Fibroblast of lung (primary cell): ENCODE results near the gene ATG7. TPM values are rescaled to one million over a fixed set of nuclear protein-coding genes. Genes with fewer than 3 reads are reported as not detected.

Experiments
- DNase-seq, 2 donors: peaks; one replicate each; pipeline versions ENCODE4 v3.0.0 to v3.0.0-alpha.2; 2010; ENCODE audit warnings: low read depth in 2 of 2
- H2AFZ ChIP-seq: 2 replicates; pipeline ENCODE4 v1.5.1; 2012; ENCODE audit warnings: low read length, control low read depth, inconsistent platforms
- H3K27ac ChIP-seq: 2 replicates; pipeline ENCODE4 v1.5.1; 2011; ENCODE audit warnings: low read length, control low read depth; ENCODE audit not compliant: insufficient read depth
- H3K27me3 ChIP-seq: 2 replicates; pipeline ENCODE4 v1.5.1; 2011; ENCODE audit warnings: mild to moderate bottlenecking, low read length; ENCODE audit not compliant: control insufficient read depth, insufficient read depth
- H3K36me3 ChIP-seq: 2 replicates; pipeline ENCODE4 v1.5.1; 2011; ENCODE audit warnings: low read length; ENCODE audit not compliant: control insufficient read depth, insufficient read depth
- H3K4me1 ChIP-seq: 2 replicates; pipeline ENCODE4 v1.5.1; 2011; ENCODE audit warnings: low read length; ENCODE audit not compliant: control insufficient read depth, insufficient read depth; ENCODE audit errors: extremely low read depth
- H3K4me2 ChIP-seq: 2 replicates; pipeline ENCODE4 v1.5.1; 2011; ENCODE audit warnings: low read length, control low read depth; ENCODE audit not compliant: insufficient read depth; ENCODE audit errors: extremely low read depth
- H3K4me3 ChIP-seq, 4 experiments: fragments of 200-600 bp in 1 of 4; sonication (generic) in 1 of 4; replicated peaks in 1 of 4; 2 replicates each; pipeline ENCODE4 v1.5.1; 2011 to 2016; ENCODE audit warnings: low read length in 4 of 4, low read depth in 3 of 4, mild to moderate bottlenecking in 3 of 4, control low read depth in 2 of 4, inconsistent platforms in 1 of 4, mixed read lengths in 1 of 4; ENCODE audit not compliant: insufficient read depth in 1 of 4; ENCODE audit errors: control extremely low read depth in 1 of 4
- H3K79me2 ChIP-seq: 2 replicates; pipeline ENCODE4 v1.5.1; 2012; ENCODE audit warnings: mild to moderate bottlenecking, low read length, inconsistent platforms; ENCODE audit not compliant: control insufficient read depth, insufficient read depth
- H3K9ac ChIP-seq: 2 replicates; pipeline ENCODE4 v1.5.1; 2011; ENCODE audit warnings: mild to moderate bottlenecking, low read length, control low read depth; ENCODE audit not compliant: insufficient read depth
- H3K9me3 ChIP-seq: 2 replicates; pipeline ENCODE4 v1.5.1; 2012; ENCODE audit warnings: low read depth, low read length; ENCODE audit not compliant: control insufficient read depth, insufficient read depth
- H4K20me1 ChIP-seq: 2 replicates; pipeline ENCODE4 v1.5.1; 2011; ENCODE audit warnings: low read length; ENCODE audit not compliant: control insufficient read depth, insufficient read depth; ENCODE audit errors: extremely low read depth
- EZH2 ChIP-seq: IDR thresholded peaks from 2 replicates; pipeline ENCODE4 v1.5.1; 2012; ENCODE audit warnings: low read length, control low read depth, mild to moderate bottlenecking; ENCODE audit errors: missing control alignments
- polyA plus RNA-seq, 2 donors: library from polyadenylated mRNA; depleted of rRNA in 1 of 2; stranded (reverse) in 1 of 2; unstranded in 1 of 2; fragments of >200 nt; gene quantifications; 2 replicates each; pipeline ENCODE4 v1.2.1, GENCODE V29; 2011 to 2012; ENCODE audit warnings: missing spikeins in 1 of 2
- total RNA-seq: library from RNA; depleted of rRNA; stranded (reverse); fragments of >200 nt; gene quantifications from 2 replicates; pipeline ENCODE4 v1.2.1, GENCODE V29; 2014
- TF ChIP-seq, protein P1 (sequence below), 2 donors: IDR thresholded peaks in 1 of 2; conservative IDR thresholded peaks in 1 of 2; 1 replicate in 1 of 2; 2 replicates in 1 of 2; pipeline ENCODE4 v1.5.1; 2011 to 2012; ENCODE audit warnings: low read length in 2 of 2, control low read depth in 1 of 2, inconsistent platforms in 1 of 2, low read depth in 1 of 2, mild to moderate bottlenecking in 1 of 2

Gene ATG7
- total and polyA plus RNA-seq, 2 donors (not counting 1 experiment from before 2014, with no cell fraction given): 50.8 to 56.5 TPM

DNA sequence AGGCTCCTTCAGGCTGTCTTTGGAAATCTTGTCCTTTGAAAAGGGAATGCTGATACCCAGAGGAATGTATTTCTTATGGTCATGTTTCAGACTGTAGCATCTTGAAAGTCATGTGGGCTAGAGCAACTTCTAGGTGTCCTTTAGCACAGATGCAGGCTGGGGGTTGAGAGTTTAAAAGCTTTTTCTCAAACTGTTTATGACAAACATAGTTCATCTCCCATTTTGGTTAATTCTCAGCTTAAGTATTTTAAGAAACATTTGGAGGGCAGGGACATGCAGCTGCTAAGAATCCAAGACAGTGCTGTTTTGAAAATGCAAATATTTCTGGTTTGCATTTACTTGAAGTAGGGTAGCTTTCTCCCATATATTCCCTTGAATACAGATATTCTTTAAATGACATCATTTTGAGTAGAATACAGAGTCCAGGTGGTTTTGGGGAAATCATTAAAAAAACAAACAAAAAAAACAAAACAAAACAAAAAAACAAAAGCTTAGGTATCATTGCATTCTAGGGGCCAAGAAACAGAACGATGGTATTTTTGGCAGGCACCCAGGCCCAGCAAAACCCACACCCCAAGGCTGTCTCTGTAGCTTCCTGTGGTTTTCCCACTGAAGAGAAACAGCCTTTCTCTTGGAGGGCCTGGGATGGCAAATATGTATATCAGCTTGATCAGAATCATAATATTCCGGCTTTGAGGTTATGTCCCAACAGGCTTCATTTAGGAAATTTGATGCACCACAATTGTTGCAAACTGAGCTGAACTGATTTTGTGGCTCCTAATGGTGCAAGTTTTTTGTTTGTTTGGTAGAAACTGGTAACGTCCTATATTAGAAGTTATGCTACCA lies 120.0 kb downstream of the ATG7 start:
- no peaks in the 10 kb centered on the region for H3K79me2 ChIP-seq
- H4K20me1 ChIP-seq: no peaks in the 10 kb centered on the region
- no peak for TF ChIP-seq EZH2
- H3K4me1 ChIP-seq: no peaks in the 10 kb centered on the region
- no peak overlapping the region for H2AFZ ChIP-seq
- H3K27ac ChIP-seq: no peak overlapping the region
- peak; percentile 64 to 92 for DNase-seq
- no peak overlapping the region for H3K9ac ChIP-seq
- H3K27me3 ChIP-seq: no peaks in the 10 kb centered on the region
- H3K9me3 ChIP-seq: no peaks in the 10 kb centered on the region
- no peak overlapping the region for H3K4me3 ChIP-seq
- no peak overlapping the region for H3K4me2 ChIP-seq
- H3K36me3 ChIP-seq: no peaks in the 10 kb centered on the region

DNA sequence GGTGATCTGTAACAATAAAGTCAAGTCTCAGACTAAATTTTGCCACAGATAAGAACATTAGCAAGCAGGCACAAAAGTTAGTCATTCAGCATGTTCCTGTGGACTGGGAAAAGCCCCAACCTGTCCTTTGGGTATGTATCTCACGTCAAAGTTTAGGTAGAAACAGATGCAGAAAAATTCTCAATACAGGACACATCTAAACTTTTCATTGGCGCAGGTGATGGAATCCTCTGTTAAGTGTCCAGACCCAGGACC lies 120.6 kb downstream of the ATG7 start:
- H4K20me1 ChIP-seq: no peaks in the 10 kb centered on the region
- H2AFZ ChIP-seq: no peak overlapping the region
- H3K27ac ChIP-seq: no peak overlapping the region
- no peaks in the 10 kb centered on the region for H3K36me3 ChIP-seq
- H3K4me2 ChIP-seq: no peak overlapping the region
- no peaks in the 10 kb centered on the region for H3K9me3 ChIP-seq
- TF ChIP-seq EZH2: no peak
- no peak overlapping the region for H3K4me3 ChIP-seq
- no peaks in the 10 kb centered on the region for H3K4me1 ChIP-seq
- no peak overlapping the region for H3K9ac ChIP-seq
- no peaks in the 10 kb centered on the region for H3K79me2 ChIP-seq
- no peaks in the 10 kb centered on the region for H3K27me3 ChIP-seq
- no peak for DNase-seq

DNA sequence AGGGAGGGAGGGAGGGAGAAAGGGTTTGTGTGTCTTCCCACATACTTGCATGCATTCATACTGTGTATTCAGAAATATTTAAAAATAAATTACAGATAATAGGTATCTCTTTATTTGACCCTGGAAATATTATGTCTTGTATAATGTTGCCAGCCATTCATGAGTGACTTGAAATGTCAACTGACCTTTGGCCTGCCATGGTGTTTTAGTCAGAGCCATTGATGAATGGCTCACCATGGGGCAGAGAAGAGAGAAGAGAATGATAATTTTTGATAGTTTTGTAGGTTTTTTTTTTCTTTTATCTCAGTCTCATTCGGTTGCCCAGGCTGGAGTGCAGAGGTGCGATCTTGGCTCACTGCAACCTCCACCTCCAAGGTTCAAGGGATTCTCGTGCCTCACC lies 121.2 kb downstream of the ATG7 start:
- Histone ChIP-seq H3K36me3 (no peaks in the 10 kb centered on the region), H3K9me3 (no peaks in the 10 kb centered on the region), H4K20me1 (no peaks in the 10 kb centered on the region), H3K4me3 (no peak overlapping the region), H3K4me2 (no peak overlapping the region), H3K9ac (no peak overlapping the region), H3K27me3 (no peaks in the 10 kb centered on the region), H3K27ac (no peak overlapping the region), H2AFZ (no peak overlapping the region), H3K79me2 (no peaks in the 10 kb centered on the region), H3K4me1 (no peaks in the 10 kb centered on the region)
- DNase-seq: no peak
- TF ChIP-seq, protein P1, sequence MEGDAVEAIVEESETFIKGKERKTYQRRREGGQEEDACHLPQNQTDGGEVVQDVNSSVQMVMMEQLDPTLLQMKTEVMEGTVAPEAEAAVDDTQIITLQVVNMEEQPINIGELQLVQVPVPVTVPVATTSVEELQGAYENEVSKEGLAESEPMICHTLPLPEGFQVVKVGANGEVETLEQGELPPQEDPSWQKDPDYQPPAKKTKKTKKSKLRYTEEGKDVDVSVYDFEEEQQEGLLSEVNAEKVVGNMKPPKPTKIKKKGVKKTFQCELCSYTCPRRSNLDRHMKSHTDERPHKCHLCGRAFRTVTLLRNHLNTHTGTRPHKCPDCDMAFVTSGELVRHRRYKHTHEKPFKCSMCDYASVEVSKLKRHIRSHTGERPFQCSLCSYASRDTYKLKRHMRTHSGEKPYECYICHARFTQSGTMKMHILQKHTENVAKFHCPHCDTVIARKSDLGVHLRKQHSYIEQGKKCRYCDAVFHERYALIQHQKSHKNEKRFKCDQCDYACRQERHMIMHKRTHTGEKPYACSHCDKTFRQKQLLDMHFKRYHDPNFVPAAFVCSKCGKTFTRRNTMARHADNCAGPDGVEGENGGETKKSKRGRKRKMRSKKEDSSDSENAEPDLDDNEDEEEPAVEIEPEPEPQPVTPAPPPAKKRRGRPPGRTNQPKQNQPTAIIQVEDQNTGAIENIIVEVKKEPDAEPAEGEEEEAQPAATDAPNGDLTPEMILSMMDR (conservative IDR thresholded peaks at IDR 0.05 in 1 of 2, IDR thresholded peaks at IDR 0.05 in 1 of 2; ENCODE audit: low read depth in 1 of 2, low read length in 2 of 2): no peak
- no peak for TF ChIP-seq EZH2

DNA sequence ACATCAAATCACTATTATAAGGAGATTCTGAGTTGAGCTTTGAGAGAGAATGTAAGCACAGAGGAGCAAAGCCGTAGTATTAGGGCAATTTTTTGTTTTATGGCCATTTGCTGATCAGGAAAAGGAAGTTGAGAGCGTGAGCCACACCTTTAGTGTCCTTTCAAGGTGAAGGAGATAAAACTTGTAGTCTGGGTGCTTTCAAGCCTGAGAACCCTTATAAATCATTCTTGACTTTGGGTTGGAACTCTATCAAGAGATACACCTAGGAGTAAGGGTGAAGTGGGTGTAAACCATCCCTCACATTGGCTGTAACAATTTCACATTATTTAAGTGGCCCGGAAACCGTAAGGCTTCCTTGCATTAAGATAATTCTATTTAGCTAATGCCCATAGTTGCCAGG lies 122.2 kb downstream of the ATG7 start:
- Histone ChIP-seq H3K9me3 (no peaks in the 10 kb centered on the region), H3K27ac (no peak overlapping the region), H3K79me2 (no peaks in the 10 kb centered on the region), H3K36me3 (no peaks in the 10 kb centered on the region), H3K27me3 (no peaks in the 10 kb centered on the region), H2AFZ (no peak overlapping the region), H4K20me1 (no peaks in the 10 kb centered on the region), H3K4me2 (no peak overlapping the region), H3K9ac (no peak overlapping the region), H3K4me3 (no peak overlapping the region), H3K4me1 (no peaks in the 10 kb centered on the region)
- no peak for DNase-seq
- TF ChIP-seq, protein P1 (conservative IDR thresholded peaks at IDR 0.05 in 1 of 2, IDR thresholded peaks at IDR 0.05 in 1 of 2; ENCODE audit: low read depth in 1 of 2, low read length in 2 of 2): no peak
- no peak for TF ChIP-seq EZH2
